K562 (cell line): ENCODE measurements around the gene OTOA. TPM values are rescaled to one million over a fixed set of nuclear protein-coding genes. Genes with fewer than 3 reads are reported as not detected.

Experiments
- ATAC-seq: fragments of 200-7000 bp; cut with Tn5 transposase; 3 replicates; pipeline ENCODE4 v1.9.1; 2020; ENCODE audit warnings: moderate library complexity
- BruUV-seq: library from RNA; stranded (reverse); fragments of 400-500 nt; replicated peaks from 2 replicates; lab custom pipeline; 2021; lab: Mats Ljungman, UMichigan
- CTCF ChIA-PET: fragments of 300-600 bp; formaldehyde crosslinking; extraction: SDS; loops from one replicate; lab custom pipeline; 2021; ENCODE audit warnings: low intra/inter-chr PET ratio; lab: Yijun Ruan, JAX
- POLR2A ChIA-PET: fragments of 300-600, 350-650 bp; sonication (Branson Sonifier 250); formaldehyde crosslinking; extraction: SDS; loops from one replicate; lab custom pipeline; 2021; ENCODE audit warnings: antibody characterized with exemption, inconsistent platforms; lab: Yijun Ruan, JAX
- DNase-seq, 4 experiments: peaks; one replicate each; pipeline versions ENCODE4 v3.0.0 to v3.0.0-alpha.2; 2011 to 2018; ENCODE audit warnings: low spot score in 3 of 4, mixed read lengths in 3 of 4; ENCODE audit errors: extremely low read depth in 1 of 4
- FAIRE-seq: peaks from 2 replicates; lab custom pipeline; 2011; peaks lifted over from hg19 to GRCh38; lab: Jason Lieb, UNC
- H2AFZ ChIP-seq: 2 replicates; pipeline ENCODE4 v1.6.0; 2011; ENCODE audit warnings: low read depth, low read length, control low read depth, inconsistent platforms
- H3K27ac ChIP-seq: fragments of 200-600 bp; 3 replicates; pipeline ENCODE4 v1.8.0; 2011; ENCODE audit warnings: low read depth, mild to moderate bottlenecking, control low read depth, inconsistent platforms, low read length, moderate library complexity, mixed read lengths; ENCODE audit errors: extremely low read depth
- H3K27me3 ChIP-seq, 2 experiments: fragments of 300-600 bp in 1 of 2; 2 replicates in 1 of 2; 3 replicates in 1 of 2; pipeline versions ENCODE4 v1.6.0 to v1.8.0; 2011; ENCODE audit warnings: inconsistent platforms in 2 of 2, low read length in 2 of 2, mild to moderate bottlenecking in 1 of 2, mixed read lengths in 1 of 2, moderate library complexity in 1 of 2; ENCODE audit not compliant: control insufficient read depth in 2 of 2, insufficient read depth in 2 of 2
- H3K36me3 ChIP-seq: fragments of 300-600 bp; 3 replicates; pipeline ENCODE4 v1.8.0; 2011; ENCODE audit warnings: mild to moderate bottlenecking, low read length, inconsistent platforms; ENCODE audit not compliant: control insufficient read depth, insufficient read depth
- H3K4me1 ChIP-seq, 2 experiments: fragments of 200-600 bp in 1 of 2; replicated peaks in 1 of 2; 2 replicates in 1 of 2; 3 replicates in 1 of 2; pipeline versions ENCODE4 v1.5.1 to v1.8.0; 2011; ENCODE audit warnings: inconsistent platforms in 2 of 2, low read length in 2 of 2, mild to moderate bottlenecking in 1 of 2, mixed read lengths in 1 of 2, moderate library complexity in 1 of 2; ENCODE audit not compliant: control insufficient read depth in 2 of 2, insufficient read depth in 2 of 2
- H3K4me2 ChIP-seq: 2 replicates; pipeline ENCODE4 v1.6.1; 2011; ENCODE audit warnings: low read length, control low read depth, inconsistent platforms, mixed read lengths; ENCODE audit not compliant: insufficient read depth
- H3K4me3 ChIP-seq: fragments of 200-600 bp; sonication (generic), shearing (Covaris generic); 2 replicates; pipeline ENCODE4 v1.5.1; 2016; ENCODE audit warnings: control low read depth, inconsistent platforms
- H3K79me2 ChIP-seq: fragments of 200-600 bp; 3 replicates; pipeline ENCODE4 v1.8.0; 2011; ENCODE audit warnings: low read length, inconsistent platforms; ENCODE audit not compliant: control insufficient read depth, insufficient read depth
- H3K9ac ChIP-seq, 2 experiments: 2 replicates each; pipeline versions ENCODE4 v1.6.0 to v1.6.1; 2011; ENCODE audit warnings: low read depth in 2 of 2, low read length in 2 of 2, control low read depth in 1 of 2, inconsistent platforms in 1 of 2, mild to moderate bottlenecking in 1 of 2, mixed read lengths in 1 of 2; ENCODE audit not compliant: insufficient read depth in 1 of 2
- H3K9me1 ChIP-seq: one replicate; pipeline ENCODE4 v1.6.0; 2011; ENCODE audit warnings: inconsistent platforms, mild to moderate bottlenecking, low read length, moderate library complexity; ENCODE audit not compliant: control insufficient read depth, insufficient read depth
- H3K9me3 ChIP-seq: replicated peaks from 2 replicates; pipeline ENCODE4 v1.5.1; 2011; ENCODE audit warnings: low read depth, low read length, inconsistent platforms; ENCODE audit not compliant: control insufficient read depth, insufficient read depth
- H4K20me1 ChIP-seq: replicated peaks from 2 replicates; pipeline ENCODE4 v1.6.1; 2011; ENCODE audit warnings: low read length, inconsistent platforms, mixed read lengths; ENCODE audit not compliant: control insufficient read depth, insufficient read depth
- CBX1 ChIP-seq: sonication (generic); IDR thresholded peaks from 2 replicates; pipeline ENCODE4 v1.6.1; 2016; ENCODE audit warnings: antibody characterized with exemption, low read depth, mild to moderate bottlenecking
- EWSR1 ChIP-seq: fragments of 450-650 bp; IDR thresholded peaks from 2 replicates; pipeline ENCODE4 v1.6.1; 2018; ENCODE audit warnings: borderline replicate concordance, mild to moderate bottlenecking, low read depth, moderate library complexity; ENCODE audit not compliant: partially characterized antibody
- HMG20A ChIP-seq: fragments of 450-650 bp; formaldehyde crosslinking; conservative IDR thresholded peaks from 2 replicates; pipeline ENCODE4 v1.4.0; 2020; ENCODE audit warnings: mild to moderate bottlenecking, mixed read lengths
- HSF4 ChIP-seq: fragments of 250-450 bp; sonication (Bioruptor Pico); IDR thresholded peaks from 2 replicates; pipeline ENCODE4 v2.1.2; 2022; ENCODE audit warnings: mild to moderate bottlenecking, moderate library complexity, borderline replicate concordance
- MEF2D ChIP-seq: conservative IDR thresholded peaks from 2 replicates; pipeline ENCODE4 v1.6.1; 2016; ENCODE audit warnings: low read depth, missing genetic modification characterization, missing compliant biosample characterization
- MXD1 ChIP-seq: fragments of 250-450 bp; sonication (Bioruptor Pico); IDR thresholded peaks from 2 replicates; pipeline ENCODE4 v1.8.0; 2021; ENCODE audit warnings: borderline replicate concordance, mild to moderate bottlenecking, moderate library complexity; ENCODE audit not compliant: poor library complexity, severe bottlenecking
- NKRF ChIP-seq: fragments of 450-650 bp; IDR thresholded peaks from 2 replicates; pipeline ENCODE4 v1.6.1; 2016; ENCODE audit warnings: borderline replicate concordance
- POLR3G ChIP-seq: IDR thresholded peaks from 2 replicates; pipeline ENCODE4 v1.6.1; 2011; ENCODE audit not compliant: insufficient read length, insufficient replicate concordance; ENCODE audit errors: extremely low read depth
- SMC3 ChIP-seq: conservative IDR thresholded peaks from 2 replicates; pipeline ENCODE4 v1.6.1; 2011; ENCODE audit warnings: low read depth, low read length, improper control_type of control experiment; ENCODE audit not compliant: insufficient read depth
- SREBF1 ChIP-seq: fragments of 150-350 bp; IDR thresholded peaks from 2 replicates; pipeline ENCODE4 v1.6.1; 2014; ENCODE audit warnings: antibody characterized with exemption, low read depth, low read length, borderline replicate concordance
- TEAD1 ChIP-seq, 2 experiments: fragments of 450-650 bp in 1 of 2; sonication (generic) in 1 of 2; formaldehyde crosslinking; IDR thresholded peaks; 2 replicates each; pipeline versions ENCODE4 v1.4.0 to v1.8.0; 2020 to 2022; ENCODE audit warnings: mild to moderate bottlenecking in 2 of 2, missing genetic modification reagents in 1 of 2
- TGIF2 ChIP-seq: sonication (generic); formaldehyde crosslinking; IDR thresholded peaks from 2 replicates; pipeline ENCODE4 v1.8.1; 2022; ENCODE audit warnings: mild to moderate bottlenecking, missing genetic modification reagents, moderate library complexity
- ZNF766 ChIP-seq: fragments of 200-800 bp; sonication (Bioruptor generic); conservative IDR thresholded peaks from 2 replicates; pipeline ENCODE4 v1.6.1; 2016; ENCODE audit warnings: missing genetic modification characterization, missing compliant biosample characterization
- WGBS: fragments of 100-300 bp; shearing (Covaris generic); methylation state at CpG from one replicate; pipeline ENCODE4 v1.1.6; 2016; ENCODE audit warnings: low coverage, mixed read lengths; ENCODE audit not compliant: insufficient coverage; ENCODE audit errors: missing lambda C conversion rate; 5-methylcytosine and 5-hydroxymethylcytosine counted together
- in situ Hi-C: fragments of 300-500 bp; cut with MboI; formaldehyde crosslinking; loops from 4 replicates; pipeline ENCODE4 v1.15.0; 2018; ENCODE audit warnings: inconsistent platforms, mixed read lengths
- intact Hi-C: fragments of 100-400 bp; cut with micrococcal nuclease; formaldehyde crosslinking; loops from 2 replicates; pipeline ENCODE4 v1.14.2; 2022
- polyA plus RNA-seq, 8 experiments: library from polyadenylated mRNA; depleted of rRNA in 4 of 8; stranded (reverse) in 5 of 8; unstranded in 3 of 8; fragments of >200 nt; fragmentation: Nextera tagmentation in 2 of 8; fragmentation: Illumina TruSeq in 1 of 8; extraction: Ambion mirVana in 2 of 8; extraction: Trizol in 1 of 8; gene quantifications; 2 replicates each; pipeline versions ENCODE4 v1.2.1 to v1.2.3, GENCODE V29; 2011 to 2014; ENCODE audit warnings: inconsistent platforms in 1 of 8, missing spikeins in 1 of 8
- total RNA-seq, 7 experiments: library from RNA; depleted of rRNA in 6 of 7; stranded (reverse); fragments of >200 nt in 6 of 7; fragmentation: Illumina TruSeq in 2 of 7; extraction: Trizol in 2 of 7; gene quantifications; 2 replicates each; pipeline versions ENCODE4 v1.2.1 to v1.2.3, GENCODE V29; 2011 to 2021; ENCODE audit warnings: low replicate concordance in 1 of 7
- TF ChIP-seq, protein P1 (sequence below): sonication (generic); formaldehyde crosslinking; IDR thresholded peaks from 2 replicates; pipeline ENCODE4 v1.8.1; 2023; ENCODE audit warnings: missing genetic modification reagents, mild to moderate bottlenecking, borderline replicate concordance

OTOA gene
- total and polyA plus RNA-seq, 9 of the 15 experiments (the other 6 are each of a cell fraction or from before 2014, with no cell fraction given), result 0.04 TPM; not detected in 8

- no peak for ATAC-seq
- no peaks in the 10 kb centered on the region for H3K36me3 ChIP-seq
- H4K20me1 ChIP-seq, result no peaks in the 10 kb centered on the region
- no peaks in the 10 kb centered on the region for H3K9me3 ChIP-seq
- H3K9me1 ChIP-seq, result no peaks in the 10 kb centered on the region
- no peak overlapping the region for H3K27ac ChIP-seq
- H2AFZ ChIP-seq, result no peak overlapping the region
- intact Hi-C loops (no loop called here), in situ Hi-C loops (loop anchor here (25.0 kb wide), 2 partner anchors 110 to 235 kb away; no protein-coding TSS in a partner anchor)
- POLR2A ChIA-PET, result no interaction called here
- DNase-seq, result no peak
- no peaks in the 10 kb centered on the region for H3K4me1 ChIP-seq
- 0% methylated on average over 3 of the region's 3 CpGs for WGBS
- no peak overlapping the region for H3K4me2 ChIP-seq
- CTCF ChIA-PET, result no interaction called here
- H3K27me3 ChIP-seq, result peaks cover 0 to 9% of the 10 kb centered on the region in 2 experiments; a peak in 3 of 5 replicates
- no peaks in the 10 kb centered on the region for H3K79me2 ChIP-seq
- no TSS peak for BruUV-seq
- H3K9ac ChIP-seq, result no peak overlapping the region
- H3K4me3 ChIP-seq, result no peak overlapping the region
- FAIRE-seq, result no peak
- TF ChIP-seq HMG20A (CRISPR knock-in tag) (no peak), MXD1 (CRISPR knock-in tag) (no peak), MEF2D (tag) (no peak), NKRF (no peak), TEAD1 (CRISPR knock-in tag; IDR thresholded peaks at IDR 0.05) (no peak), SREBF1 (no peak), POLR3G (no peak), CBX1 (no peak), EWSR1 (no peak), HSF4 (CRISPR knock-in tag) (no peak), TGIF2 (no peak), ZNF766 (CRISPR knock-in tag) (no peak), SMC3 (no peak)
- TF ChIP-seq, protein P1, sequence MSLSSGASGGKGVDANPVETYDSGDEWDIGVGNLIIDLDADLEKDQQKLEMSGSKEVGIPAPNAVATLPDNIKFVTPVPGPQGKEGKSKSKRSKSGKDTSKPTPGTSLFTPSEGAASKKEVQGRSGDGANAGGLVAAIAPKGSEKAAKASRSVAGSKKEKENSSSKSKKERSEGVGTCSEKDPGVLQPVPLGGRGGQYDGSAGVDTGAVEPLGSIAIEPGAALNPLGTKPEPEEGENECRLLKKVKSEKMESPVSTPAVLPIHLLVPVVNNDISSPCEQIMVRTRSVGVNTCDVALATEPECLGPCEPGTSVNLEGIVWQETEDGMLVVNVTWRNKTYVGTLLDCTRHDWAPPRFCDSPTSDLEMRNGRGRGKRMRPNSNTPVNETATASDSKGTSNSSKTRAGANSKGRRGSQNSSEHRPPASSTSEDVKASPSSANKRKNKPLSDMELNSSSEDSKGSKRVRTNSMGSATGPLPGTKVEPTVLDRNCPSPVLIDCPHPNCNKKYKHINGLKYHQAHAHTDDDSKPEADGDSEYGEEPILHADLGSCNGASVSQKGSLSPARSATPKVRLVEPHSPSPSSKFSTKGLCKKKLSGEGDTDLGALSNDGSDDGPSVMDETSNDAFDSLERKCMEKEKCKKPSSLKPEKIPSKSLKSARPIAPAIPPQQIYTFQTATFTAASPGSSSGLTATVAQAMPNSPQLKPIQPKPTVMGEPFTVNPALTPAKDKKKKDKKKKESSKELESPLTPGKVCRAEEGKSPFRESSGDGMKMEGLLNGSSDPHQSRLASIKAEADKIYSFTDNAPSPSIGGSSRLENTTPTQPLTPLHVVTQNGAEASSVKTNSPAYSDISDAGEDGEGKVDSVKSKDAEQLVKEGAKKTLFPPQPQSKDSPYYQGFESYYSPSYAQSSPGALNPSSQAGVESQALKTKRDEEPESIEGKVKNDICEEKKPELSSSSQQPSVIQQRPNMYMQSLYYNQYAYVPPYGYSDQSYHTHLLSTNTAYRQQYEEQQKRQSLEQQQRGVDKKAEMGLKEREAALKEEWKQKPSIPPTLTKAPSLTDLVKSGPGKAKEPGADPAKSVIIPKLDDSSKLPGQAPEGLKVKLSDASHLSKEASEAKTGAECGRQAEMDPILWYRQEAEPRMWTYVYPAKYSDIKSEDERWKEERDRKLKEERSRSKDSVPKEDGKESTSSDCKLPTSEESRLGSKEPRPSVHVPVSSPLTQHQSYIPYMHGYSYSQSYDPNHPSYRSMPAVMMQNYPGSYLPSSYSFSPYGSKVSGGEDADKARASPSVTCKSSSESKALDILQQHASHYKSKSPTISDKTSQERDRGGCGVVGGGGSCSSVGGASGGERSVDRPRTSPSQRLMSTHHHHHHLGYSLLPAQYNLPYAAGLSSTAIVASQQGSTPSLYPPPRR, result no peak
Observed at GRCh38 chr16:21702276-21702675, 38.5 kb downstream of the OTOA start.
